GDM1 (cell line): ENCODE measurements around the gene QRFPR.
"Not testable (repeated sequence)": the region's sequence is repeated elsewhere in the genome, so short reads cannot be mapped to it uniquely, and the experiment has no call there.

Experiments used
- DNase-seq: peaks from one replicate; lab custom pipeline; 2025; lab: John Stamatoyannopoulos, UW

Gene QRFPR

DNA sequence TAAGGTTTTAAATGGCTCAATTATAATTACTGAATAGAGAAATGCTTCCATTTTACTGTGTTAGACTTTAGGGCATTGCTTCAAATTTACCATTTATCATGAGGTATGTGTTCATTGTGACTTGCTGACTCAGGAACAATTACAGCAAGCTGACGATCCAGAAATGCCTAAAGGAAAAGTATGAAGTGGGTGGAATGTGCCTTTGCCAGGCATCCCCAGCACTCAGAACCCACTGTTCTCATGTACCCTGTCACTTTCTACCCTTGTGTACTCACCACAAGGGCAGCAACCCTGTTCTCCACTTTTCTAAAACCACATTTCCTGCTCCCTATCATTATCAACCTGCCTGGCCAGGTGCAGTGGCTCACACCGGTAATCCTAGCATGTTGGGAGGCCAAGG, 41.5 kb downstream of the QRFPR start:
- no peak for DNase-seq

DNA sequence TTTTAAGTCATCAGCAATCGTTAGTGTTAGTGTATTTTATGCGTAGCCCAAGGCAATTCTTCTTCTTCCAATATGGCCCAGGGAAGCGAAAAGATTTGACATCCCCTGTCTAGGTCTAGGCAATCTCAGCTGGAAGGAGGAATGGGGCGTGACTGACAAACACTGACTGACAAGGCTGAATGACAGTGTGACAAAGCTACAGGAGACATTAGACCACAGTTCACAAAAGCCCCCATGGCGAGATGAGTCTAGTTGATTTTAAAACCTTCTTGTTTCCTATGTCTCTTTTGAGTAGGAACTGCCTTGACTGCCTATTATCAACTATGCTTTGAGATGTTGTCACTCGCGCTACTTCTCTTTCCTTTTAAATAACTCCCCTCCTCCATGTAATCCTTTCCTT, 42.3 kb downstream of the QRFPR start:
- no peak for DNase-seq

DNA sequence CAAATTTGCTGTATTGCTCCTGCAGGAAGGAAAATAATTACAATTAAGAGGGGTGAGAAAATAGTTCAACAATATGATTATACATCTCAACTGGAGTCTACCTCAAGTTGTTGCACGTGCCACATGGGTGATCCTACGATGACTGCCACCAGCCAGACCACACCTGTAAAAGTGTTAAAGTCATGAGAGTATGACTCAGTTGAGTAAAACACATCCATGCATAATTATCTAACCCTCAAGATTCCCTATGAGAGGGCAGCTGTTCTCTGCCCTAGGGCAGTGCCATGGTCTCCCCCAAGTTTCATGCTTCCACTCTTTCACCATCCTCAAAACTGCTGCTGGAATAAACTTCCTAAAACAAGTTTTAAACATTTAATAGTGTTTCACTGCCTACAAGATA, 44.1 kb downstream of the QRFPR start:
- DNase-seq: no peak

DNA sequence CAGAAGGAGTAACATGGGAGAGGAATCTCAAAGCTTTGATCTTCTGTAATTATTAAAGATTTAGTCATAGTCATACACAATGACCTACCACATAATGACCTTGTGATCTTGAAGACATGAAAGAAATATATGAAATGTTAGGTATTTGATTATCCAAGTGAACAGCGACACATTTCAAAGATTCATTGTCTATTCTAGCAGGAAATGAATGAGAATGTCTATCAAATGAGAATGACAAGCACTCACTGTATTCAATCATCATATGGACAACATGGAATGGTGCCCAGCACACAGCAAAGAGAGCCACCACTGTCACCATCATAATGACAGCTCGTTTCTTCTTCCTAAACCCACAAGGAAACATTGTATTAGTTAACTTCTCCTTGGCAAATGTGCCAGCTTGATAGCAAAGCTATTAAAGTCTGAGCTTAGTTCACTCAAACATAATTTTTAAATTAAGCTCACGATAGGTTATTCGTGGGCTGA, 50.6 kb downstream of the QRFPR start:
- DNase-seq: no peak

DNA sequence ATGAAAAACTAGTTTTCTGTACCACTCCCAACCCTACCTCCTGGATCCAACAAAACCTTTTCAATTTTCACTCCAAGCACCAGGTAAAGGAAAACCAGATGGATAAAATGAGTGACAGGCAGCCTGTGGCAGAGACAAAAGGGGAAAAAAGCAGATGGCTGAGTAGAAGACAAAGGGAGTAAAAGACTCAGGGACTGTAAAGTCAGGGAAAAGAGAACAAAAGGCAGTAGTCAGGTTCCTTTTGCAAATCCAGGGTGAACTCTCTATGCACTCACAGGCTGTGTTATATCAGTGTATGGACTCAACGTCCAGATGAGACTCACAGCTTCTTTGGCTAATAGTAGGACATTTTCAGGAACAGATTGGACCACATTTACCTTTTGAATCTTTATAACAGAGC, 54.2 kb downstream of the QRFPR start:
- DNase-seq: no peak

DNA sequence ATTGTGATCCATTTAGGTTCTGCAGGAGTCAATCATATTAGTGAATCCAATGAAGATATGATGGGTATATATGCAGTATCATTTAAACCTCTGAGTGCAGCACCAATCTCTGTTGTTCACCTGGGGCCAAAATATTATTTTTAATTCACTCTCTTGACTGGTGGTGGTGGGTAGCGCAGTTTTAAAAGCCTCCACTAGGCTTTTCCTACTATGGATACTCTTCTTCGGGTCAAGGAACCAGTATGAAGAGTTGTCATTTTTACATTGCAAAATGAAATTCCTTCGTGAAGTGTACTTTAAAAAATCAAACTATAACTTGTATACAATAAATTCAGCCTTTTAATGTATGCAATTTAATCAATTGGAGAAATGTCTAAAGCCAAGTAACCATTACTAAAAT, 56.5 kb downstream of the QRFPR start:
- DNase-seq: no peak

DNA sequence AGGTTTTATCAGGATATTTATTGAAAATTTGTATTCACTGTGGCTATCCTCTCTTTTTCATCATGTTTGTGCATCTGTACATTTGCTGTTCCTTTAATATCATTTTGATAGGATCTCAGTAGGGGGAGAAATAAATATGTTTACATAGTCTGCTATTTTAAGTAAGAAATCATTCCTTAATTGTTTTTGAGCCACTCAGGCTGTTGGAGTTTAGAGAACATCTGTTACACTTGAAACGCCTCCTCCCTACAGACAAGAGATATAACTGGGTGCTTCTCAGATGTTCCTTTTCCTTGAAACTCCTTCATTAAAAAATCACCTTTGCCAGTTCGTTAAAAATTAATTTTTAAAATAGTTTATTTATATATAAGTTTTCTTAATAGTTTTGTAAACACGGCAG, 59.4 kb downstream of the QRFPR start:
- no peak for DNase-seq

DNA sequence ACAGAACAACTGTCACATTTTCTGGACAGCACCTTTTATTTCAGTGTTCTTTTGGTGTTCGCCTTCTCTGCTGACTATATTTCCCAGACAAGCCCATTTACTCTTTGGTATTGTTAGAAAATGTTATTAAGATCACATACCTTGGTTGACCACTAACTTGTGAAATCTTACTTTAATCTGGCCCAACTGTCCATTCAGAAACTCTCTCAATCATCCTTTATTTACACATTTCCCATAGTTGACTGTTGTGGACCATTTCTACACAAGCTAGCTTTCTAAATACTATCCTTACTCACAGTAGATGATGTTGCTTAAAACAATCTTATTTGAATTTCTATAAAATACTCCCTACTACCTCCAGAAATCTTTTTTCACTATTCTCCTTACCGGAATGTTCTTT, 64.7 kb downstream of the QRFPR start:
- DNase-seq: no peak

DNA sequence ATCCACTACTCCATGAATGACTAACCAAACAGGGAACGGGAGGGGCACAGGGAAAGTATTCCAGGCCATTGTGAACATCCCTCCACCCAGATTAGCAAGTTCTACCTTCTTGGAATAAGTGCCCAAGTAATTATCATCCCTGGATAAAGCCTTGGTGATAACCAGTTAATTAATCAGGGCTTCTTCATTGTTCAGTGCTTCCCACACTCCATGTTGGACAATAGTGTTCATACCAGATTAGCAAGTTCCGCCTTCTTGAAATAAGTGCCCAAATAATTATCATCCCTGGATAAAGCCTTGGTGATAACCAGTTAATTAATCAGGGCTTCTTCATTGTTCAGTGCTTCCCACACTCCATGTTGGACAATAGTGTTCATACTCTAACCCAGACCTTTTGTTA, 67.4 kb downstream of the QRFPR start:
- DNase-seq: not testable (repeated sequence)

DNA sequence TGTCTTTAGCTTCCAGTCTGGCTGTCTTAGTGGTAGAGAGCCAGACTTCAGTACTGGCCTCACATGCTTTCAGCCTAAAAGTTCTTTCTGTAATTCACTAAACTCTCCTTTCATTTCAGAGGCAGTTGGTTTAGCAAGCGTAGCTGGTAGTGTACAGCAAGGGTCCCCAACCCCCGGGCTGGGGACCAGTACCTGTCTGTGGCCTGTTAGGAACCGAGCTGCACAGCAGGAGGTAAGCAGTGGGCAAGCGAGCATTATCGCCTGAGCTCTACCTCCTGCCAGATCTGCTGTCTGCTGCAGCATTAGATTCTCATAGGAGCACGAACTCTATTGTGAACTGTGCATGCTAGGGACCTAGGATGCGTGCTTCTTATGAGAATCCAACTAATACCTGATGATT, 72.0 kb downstream of the QRFPR start:
- no peak for DNase-seq

DNA sequence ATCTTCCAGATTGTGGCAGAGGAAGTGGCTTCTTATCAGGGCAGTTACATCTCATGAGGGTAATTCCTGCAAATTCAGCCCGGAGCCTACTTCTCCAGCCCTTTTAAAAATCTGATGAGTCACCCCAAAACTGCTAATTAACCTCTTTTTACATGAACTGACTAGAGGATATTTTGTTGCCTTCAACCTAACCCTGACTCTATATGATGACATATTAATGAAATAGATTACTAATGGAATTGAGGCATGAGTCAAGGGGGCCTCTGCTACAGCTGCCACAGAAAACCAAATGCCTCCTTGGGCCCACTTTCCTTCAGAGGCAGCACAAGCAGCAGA, 72.5 kb downstream of the QRFPR start:
- no peak for DNase-seq

DNA sequence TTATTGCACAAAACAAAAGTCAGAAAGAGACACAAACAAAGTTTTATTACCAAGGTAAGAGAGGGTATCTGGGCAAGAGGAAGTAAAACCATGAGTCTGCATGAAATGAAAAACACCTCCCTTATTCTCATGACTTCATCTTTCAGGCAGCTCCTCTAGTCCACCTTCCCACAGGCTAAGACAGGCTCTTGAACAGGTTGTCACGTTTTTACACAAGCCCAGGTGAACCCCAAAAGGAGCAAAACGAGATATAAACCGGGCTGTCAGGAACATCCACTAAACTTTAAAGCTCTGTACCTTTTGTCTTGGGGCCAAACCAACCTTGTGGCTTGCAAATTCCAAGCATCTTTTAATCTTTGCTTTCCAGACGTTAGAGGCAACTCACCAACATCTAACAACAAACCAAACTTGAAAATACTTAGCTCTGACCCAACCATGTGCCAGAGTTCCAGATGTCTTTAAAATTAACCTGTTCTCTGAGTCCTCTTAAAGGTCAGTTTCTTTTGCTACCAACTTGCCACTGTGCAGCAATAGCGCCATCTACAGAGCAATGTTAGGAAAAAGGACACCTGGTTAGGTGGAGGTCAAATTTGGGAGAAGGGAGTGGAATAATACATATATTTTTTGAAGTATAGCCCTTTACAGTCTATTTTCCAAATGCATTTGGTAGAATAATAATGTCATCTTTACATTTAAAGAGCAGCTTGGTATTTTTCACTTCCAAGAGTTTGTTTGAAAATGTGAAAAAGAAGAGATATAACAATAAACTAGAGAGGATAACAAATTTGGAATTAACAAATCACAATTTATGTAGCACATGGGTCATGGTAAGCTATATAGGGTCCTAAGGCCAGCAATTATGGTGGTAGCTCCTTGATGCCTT, 73.1 kb downstream of the QRFPR start:
- peak; percentile 44 for DNase-seq

DNA sequence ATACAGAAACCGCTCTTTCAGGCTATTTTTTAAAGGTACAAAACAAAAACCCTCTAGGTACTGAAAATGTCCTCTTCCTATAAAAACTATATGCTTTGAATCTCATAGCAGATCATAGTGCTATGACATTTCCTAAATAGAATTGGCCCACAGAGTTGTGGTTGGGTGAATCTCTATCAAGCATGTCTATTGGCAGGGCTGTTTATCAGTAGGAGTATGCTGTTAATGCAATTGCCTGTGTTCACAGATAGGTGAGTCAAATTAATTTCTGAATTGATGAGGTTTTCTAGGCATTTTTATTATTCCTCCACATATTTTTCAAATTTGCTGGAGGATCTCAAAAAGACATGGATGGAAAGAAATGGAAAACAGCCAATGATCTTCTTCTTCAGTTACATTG, 73.9 kb downstream of the QRFPR start:
- no peak for DNase-seq

DNA sequence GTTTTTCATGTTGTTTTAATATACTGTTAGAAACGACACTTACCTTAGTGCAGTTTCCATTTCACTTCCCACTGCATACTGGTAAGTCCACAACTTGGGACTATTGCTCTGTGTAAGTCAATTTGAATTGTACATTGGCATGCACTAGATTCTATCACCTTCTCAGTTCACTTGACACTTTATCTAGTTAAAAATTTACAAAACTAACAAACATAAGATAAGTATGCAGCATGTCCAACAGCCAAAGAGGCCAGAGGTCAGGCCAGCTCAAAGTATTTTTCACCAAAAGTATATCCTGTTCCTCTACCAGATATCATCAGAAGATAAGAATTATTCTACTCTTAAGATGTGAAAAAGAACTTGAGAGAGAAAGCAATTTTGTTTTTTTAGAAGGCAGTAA, 75.9 kb downstream of the QRFPR start:
- DNase-seq: no peak

DNA sequence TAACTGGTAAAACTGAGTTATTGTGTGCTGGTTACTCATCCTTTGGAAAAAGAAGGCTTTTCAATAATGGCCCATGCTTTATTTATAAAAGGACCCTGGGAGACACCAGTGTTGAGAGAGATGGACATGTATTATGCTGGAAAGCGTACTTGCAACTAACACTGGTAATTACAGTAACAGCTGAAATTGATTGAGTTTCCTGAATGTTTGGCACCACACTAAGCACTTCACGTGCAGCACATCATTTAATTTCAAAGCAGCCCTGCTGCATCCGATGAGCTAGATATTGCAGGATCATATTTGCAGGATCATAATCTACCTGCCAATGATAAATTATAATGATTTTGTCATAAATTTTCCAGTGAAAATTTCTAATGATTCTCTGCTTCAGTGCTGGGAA, 81.5 kb downstream of the QRFPR start:
- DNase-seq: no peak

DNA sequence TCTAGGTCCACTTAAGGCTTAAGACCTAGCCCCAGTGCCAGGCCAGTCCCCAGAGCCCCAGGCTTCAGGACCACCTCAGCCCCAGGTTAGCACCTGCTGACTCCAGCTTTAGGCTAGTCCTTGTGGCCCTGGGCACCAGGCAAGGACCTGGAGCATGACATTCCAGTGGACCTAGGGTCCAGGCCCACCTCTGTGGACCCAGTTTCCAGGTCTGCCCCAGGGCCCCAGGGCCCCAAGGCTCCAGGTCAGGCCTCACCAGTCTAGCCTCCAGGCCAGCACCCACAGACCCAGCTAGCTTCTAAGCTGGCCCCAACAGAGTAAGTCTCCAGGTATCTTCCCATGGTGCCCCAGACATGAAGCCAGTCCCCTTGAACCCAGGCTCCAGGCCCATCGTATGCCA, 97.5 kb downstream of the QRFPR start:
- DNase-seq: no peak

DNA sequence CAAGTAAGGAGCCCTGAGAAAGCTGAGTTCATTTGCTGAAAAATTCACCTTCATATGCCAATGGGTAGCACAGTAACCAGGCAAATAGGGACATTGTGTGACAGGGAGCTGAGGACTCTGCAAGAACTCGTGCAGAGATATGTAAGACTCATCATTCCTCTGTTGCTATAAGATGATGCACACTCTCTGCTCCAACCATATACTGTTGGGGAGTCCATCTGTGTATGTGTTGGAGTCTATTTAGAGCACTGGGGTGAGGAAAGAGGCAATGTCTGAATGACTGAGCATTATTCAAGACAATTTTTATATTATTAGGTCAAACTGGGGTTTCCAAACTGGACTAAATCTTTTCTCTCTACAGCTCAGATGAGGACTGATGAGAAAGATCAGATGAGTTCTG, 100.4 kb downstream of the QRFPR start:
- DNase-seq: no peak

DNA sequence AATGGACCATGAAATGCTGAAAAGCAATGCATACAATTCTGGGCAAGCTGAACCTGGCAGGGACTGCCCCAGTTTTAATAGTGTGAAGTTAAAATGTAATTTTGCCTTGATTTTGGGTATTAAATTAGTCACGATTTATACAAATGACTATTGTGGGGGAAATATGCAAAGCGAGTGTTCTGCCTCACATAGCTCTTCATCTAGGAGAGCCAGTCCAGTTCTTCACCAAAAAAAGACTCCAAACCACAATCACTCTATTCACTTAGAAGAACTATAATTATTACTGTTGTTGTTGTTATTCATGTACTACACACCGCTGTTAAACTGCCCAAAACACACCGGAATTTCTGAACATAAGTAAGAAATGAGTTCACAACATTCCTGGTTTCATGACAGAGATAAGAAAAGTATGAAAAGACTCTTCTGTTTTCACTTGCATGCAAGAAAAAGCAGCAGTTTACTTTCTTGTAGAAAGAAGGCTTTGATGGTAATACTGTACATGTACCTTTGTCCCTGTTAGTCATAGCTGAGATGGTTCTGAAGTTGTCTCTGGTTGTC, 101.9 kb downstream of the QRFPR start:
- DNase-seq: no peak
